Hematopoietic multipotent progenitor cell treated with erythropoietin and hydrocortisone succinate and interleukin-3 and kit ligand, for 15 days (in vitro differentiated cells): ENCODE data around the gene SLC9A5.

Experiments
- DNase-seq: peaks from one replicate; pipeline ENCODE4 v3.0.0-alpha.2; 2015; ENCODE audit warnings: low spot score

The SLC9A5 gene

GRCh38 chr16:67256701-67257230 is 8.0 kb downstream of the SLC9A5 start:
- no peak for DNase-seq

- no peak for DNase-seq
These were observed 8.8 kb downstream of the SLC9A5 start for GRCh38 chr16:67257486-67258160.

GRCh38 chr16:67258161-67258835 is 9.5 kb downstream of the SLC9A5 start:
- no peak for DNase-seq

GRCh38 chr16:67259705-67260104 is 10.9 kb downstream of the SLC9A5 start:
- no peak for DNase-seq

DNA sequence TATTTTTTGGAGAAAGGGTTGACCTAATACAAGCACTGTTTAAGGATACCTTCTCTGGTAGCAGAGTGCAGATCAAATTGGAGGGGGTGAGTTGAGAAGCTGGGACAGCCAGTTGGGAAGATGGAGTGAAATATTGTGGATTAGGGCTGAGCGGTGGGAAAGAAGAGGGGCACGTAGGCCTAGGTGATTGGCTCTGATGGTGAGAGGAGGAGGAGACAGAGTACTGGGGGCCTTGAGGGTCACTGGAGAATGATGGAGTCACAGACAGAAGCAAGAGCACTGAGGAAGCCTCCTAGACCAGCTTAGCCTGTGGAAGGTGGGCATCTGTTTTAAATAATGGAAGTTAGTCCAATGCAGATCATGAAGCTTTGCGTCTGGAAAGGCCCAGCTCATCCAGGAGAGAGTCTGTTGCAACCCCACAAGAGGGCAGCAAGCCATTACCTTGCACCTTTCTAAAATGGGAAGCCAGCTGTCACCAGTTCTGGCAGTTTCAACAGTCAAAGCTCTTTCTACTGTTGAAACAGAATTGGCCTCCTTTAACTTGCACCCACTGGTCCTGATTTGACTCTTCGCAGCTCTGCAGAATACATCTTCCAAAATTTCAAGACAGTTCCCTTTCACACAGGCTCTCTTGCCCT is 11.8 kb downstream of the SLC9A5 start:
- DNase-seq, result peak; percentile 77

DNA sequence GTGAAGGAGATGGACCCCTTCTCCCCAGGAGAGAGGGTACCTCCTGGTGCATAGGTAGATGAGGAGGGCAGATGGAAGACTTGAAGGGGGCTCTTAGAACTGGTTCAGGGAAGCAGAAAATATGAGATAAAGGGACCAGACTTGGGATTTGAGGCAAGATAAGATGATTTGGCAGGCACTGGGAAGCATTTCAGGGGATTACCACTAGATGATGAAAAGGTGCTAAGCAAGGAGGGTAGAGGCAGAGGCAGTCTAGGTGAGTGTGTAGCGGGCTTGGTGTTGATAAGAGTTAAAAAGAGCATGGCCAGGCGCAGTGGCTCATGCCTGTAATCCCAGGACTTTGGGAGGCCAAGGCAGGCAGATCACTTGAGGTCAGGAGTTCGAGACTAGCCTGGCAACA is 14.4 kb downstream of the SLC9A5 start:
- DNase-seq, result no peak

DNA sequence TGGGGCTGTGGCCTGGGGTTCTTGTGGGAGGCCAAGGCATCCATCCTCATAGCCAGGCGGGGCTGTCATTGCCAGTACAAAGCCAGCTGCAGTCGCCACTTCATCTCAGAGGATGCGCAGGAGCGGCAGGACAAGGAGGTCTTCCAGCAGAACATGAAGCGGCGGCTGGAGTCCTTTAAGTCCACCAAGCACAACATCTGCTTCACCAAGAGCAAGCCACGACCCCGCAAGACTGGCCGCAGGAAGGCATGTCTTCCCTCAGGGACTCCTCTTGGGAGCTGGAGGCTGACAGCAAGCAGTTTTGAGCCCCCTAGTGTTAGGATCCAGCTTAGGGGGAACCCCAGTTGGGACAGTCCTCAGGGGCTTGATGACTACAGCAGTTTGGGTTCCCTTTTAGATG is 15.5 kb downstream of the SLC9A5 start:
- no peak for DNase-seq

DNA sequence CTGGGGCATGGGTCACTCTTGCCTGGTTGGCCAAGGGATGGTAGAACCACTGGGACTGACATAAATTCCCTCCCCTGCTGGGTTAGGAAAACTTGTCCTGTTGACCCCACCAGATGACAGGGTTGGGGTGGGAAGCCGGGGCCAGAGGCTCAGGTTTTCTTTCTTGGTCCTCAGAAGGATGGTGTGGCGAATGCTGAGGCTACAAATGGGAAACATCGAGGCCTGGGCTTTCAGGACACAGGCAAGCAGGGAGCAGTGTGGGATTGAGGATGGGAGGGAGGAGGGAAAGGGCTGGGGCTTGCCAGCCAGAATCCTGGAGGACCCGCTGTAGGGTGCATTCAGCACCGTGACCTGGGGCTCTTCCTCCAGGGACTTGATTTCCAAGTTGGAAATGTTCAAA is 16.1 kb downstream of the SLC9A5 start:
- no peak for DNase-seq

DNA sequence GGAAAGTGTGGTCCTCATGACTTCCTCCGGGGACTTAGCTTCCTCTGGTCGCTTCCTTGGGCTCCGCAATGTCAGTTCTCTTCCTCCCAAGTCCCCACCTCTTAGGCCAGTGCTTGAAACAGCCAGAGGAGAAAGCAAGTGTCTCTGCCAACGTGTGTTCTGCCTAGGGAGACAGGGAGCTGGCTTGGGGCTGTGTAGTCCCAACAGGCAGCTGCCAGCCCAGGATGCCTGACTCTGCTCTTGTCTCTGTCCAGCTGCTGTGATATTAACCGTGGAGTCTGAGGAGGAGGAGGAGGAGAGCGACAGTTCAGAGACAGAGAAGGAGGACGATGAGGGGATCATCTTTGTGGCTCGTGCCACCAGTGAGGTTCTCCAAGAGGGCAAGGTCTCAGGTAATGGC is 17.1 kb downstream of the SLC9A5 start:
- DNase-seq, result no peak

DNA sequence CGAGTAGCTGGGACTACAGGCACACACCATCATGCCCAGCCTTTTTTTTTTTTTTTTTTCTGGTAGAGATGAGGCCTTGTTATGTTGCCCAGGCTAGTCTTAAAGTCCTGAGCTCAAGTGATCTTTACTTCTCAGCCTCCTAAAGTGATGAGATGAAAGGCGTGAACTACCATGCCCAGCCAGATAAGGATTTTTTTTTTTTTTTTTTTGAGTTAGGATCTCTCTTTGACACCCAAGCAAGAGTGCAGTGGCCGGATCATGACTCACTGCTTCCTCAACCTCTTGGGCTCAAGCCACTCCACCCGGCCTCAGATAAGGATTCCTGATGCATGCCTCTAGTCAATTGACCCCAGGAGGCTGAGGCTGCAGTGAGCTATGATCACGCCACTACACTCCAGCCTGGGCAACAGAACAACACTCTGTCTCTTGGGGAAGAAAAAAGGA is 19.4 kb downstream of the SLC9A5 start:
- DNase-seq, result peak; percentile 96

- DNase-seq, result no peak
These were observed 21.0 kb downstream of the SLC9A5 start for GRCh38 chr16:67269766-67270165.

DNA sequence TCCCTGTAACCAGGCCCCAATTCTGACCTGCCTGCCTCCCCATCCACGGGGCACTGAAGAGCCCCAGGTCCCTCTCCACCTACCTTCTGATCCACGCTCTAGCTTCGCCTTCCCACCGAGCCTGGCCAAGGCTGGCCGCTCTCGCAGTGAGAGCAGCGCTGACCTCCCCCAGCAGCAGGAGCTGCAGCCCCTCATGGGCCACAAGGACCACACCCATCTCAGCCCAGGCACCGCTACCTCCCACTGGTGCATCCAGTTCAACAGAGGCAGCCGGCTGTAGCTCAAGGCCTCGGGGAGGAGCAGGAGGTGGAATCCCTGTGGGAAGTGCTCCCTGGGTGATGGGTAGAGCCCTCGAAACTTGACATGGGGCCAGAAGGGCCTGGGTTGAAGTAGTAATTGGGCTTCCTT is 22.2 kb downstream of the SLC9A5 start:
- DNase-seq, result no peak

DNA sequence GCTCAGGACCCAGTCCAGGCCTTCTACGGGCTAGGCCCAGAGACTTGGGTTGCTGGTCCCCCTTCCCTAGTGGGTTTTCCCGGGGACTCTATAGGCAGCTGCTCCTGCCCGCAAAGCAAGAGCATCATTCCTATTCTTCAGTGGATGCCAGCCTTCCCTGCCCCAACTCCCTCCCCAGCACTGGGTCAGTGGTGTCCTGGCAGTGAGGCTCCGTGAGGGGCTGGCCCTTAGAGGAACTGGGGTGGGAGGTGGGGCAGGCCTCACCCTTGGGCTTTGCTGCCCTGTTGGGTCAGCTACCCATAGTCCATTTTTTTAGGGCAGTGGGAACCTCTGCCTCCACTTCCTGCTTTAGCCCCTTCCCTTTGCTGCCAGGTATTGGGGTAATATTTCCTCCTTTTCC is 22.7 kb downstream of the SLC9A5 start:
- DNase-seq, result no peak

DNA sequence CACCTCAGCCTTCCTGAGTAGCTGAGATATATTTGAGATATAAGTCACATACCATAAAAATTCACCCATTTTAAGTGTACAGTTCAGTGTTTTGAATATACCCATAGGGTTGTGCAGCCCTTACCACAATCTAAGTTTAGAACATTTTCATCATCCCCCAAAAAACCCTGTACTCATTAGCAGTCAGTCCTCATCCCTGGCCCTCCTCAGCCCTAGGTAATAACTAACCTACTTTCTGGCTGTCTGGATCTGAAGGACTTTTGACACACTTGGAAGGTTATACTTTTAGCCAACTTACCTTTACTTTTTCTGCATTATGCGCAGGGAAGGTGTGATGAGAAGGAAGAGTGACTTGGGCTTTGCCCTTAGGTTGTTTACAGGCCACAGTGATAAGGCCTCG is 26.5 kb downstream of the SLC9A5 start:
- no peak for DNase-seq

DNA sequence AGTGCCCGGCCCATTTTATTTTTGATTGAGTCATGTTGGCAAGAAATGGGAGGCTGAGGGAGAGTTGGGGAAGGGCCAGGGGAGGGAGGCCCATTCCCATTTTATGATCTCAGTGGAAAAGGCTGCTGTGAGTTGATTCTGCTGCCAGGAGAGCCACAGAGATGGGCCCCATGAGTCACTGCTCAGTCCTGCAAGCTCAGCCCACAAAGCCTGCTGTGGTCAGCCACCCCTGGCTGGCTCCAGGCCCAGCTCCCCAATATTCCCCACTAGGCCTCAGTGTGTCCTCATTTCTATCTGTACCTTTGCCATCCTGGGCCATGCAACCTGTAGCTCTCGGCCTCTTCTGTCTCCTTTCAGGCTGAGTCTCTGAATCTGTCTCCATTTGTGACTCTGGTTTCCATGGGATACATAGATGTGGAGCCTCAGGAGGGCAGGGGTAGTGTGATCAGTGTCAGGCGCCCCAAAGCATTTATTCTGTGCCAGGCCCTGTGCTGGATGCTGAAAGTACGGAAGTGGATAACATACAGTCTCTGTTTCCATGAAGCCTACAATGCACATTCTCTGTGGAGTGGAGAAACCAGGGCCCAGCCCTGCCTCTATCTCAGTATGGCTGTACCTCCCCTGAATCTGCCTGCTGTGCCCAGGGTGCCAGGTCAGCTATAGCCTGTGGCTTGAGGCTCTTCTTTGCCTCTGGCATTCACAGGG is 28.7 kb downstream of the SLC9A5 start:
- DNase-seq, result peak; percentile 25

GRCh38 chr16:67277999-67278772 is 29.4 kb downstream of the SLC9A5 start:
- DNase-seq, result peak; percentile 34

DNA sequence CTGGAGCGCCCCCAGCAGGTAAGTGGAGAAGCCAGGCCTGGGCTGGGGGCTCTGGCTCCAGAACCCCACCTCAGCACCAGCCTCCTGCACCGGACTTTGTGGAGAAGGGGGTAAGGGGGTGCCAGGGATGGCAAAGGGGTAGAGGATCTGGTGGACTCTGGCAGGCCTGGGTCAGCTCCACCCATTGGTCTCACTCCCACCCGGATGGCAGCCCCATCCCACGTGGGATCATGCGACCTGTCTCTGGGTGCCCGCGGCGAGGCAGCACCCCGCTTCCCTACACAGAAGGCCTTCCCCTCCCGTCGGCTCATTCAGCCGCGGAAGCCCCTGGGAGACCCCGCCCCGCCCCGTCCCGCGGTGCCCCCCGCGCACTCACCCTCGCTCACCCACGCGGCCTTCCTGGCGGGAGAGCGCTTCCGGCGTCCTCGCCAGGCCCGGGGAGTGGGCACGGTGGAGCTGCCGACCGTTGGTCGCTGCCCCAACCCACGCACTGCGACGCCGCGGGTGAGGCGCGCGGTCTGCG is 30.1 kb downstream of the SLC9A5 start:
- DNase-seq, result peak; percentile 34

GRCh38 chr16:67279296-67280089 is 30.7 kb downstream of the SLC9A5 start, which contains the start of gene PLEKHG4:
Gene PLEKHG4 (plus strand): TSS chr16:67279532. CDS start chr16:67280045, 513 bp downstream.
- DNase-seq, result peak; percentile 87

DNA sequence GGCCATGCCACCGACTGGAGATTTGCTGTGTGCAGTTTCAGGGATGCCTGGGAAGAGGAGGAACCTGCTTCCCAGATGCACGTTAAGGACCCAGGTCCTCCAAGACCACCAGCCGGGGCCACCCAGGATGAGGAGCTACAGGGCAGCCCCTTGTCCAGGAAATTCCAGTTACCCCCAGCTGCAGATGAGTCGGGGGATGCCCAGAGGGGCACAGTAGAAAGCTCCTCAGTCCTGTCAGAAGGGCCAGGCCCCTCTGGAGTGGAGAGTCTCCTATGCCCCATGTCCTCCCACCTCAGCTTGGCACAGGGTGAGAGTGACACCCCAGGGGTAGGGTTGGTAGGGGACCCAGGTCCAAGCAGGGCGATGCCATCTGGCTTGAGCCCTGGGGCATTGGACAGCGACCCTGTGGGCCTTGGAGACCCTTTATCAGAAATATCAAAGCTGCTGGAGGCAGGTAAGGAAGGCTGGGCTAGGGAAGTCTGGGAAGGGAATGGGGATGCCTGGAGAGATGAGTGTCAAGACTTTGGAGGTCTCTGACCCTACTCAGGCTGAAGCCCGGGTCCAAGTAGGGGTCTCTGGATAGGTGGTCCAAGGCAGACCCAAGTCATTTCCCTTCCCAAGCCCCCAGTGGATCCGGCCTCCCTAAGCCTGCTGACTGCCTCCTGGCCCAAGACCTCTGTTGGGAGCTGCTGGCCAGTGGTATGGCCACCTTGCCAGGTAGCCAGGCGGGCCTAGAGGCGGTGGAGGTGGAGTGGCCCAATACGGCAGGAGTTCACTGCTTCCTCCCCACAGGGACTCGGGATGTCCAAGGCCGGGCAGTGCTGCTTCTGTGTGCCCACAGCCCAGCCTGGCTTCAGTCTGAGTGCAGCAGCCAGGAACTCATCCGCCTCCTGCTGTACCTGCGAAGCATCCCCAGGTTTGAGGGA is 31.6 kb downstream of the SLC9A5 start:
- no peak for DNase-seq
